Caco-2 (cell line): ENCODE results near the gene SMOC2. TPM values are rescaled to one million over a fixed set of nuclear protein-coding genes. Genes with fewer than 3 reads are reported as not detected.

Experiments
- BruUV-seq: library from RNA; stranded (reverse); fragments of 400-500 nt; replicated peaks from 2 replicates; lab custom pipeline; 2021; lab: Mats Ljungman, UMichigan
- CTCF ChIA-PET: fragments of 300-600 bp; sonication (Branson Sonifier 250); formaldehyde crosslinking; loops from one replicate; lab custom pipeline; 2022; ENCODE audit warnings: antibody characterized with exemption; lab: Charles Lee
- POLR2A ChIA-PET: fragments of 300-600 bp; sonication (Branson Sonifier 250); formaldehyde crosslinking; loops from one replicate; lab custom pipeline; 2022; ENCODE audit warnings: antibody characterized with exemption; lab: Charles Lee
- DNase-seq, 2 experiments: peaks; one replicate each; pipeline versions ENCODE4 v3.0.0 to v3.0.0-alpha.2; 2020 to 2022
- H3K27me3 ChIP-seq: replicated peaks from 2 replicates; pipeline ENCODE4 v1.6.0; 2011; ENCODE audit warnings: low read length; ENCODE audit not compliant: control insufficient read depth, insufficient read depth
- H3K36me3 ChIP-seq: 2 replicates; pipeline ENCODE4 v1.5.1; 2011; ENCODE audit warnings: low read length; ENCODE audit not compliant: control insufficient read depth, insufficient read depth
- H3K4me1 ChIP-seq: fragments of 250-450 bp; sonication (Bioruptor Pico); 2 replicates; pipeline ENCODE4 v1.5.1; 2020; ENCODE audit warnings: mild to moderate bottlenecking
- H3K4me3 ChIP-seq: 2 replicates; pipeline ENCODE4 v1.5.1; 2011; ENCODE audit warnings: low read depth, mild to moderate bottlenecking, control low read depth, low read length
- H3K9me3 ChIP-seq: fragments of 250-450 bp; sonication (Bioruptor Pico); 2 replicates; pipeline ENCODE4 v1.5.1; 2020; ENCODE audit warnings: mild to moderate bottlenecking, moderate library complexity
- H3K27ac Mint-ChIP-seq: one replicate; pipeline ENCODE4 v1.8.0; 2022; ENCODE audit warnings: mixed read lengths; ENCODE audit not compliant: unreplicated experiment
- H3K27me3 Mint-ChIP-seq: one replicate; pipeline ENCODE4 v1.8.0; 2022; ENCODE audit warnings: mixed read lengths; ENCODE audit not compliant: insufficient read depth, unreplicated experiment
- H3K36me3 Mint-ChIP-seq: one replicate; pipeline ENCODE4 v1.8.0; 2022; ENCODE audit warnings: mild to moderate bottlenecking, mixed read lengths; ENCODE audit not compliant: insufficient read depth, unreplicated experiment
- H3K4me1 Mint-ChIP-seq: one replicate; pipeline ENCODE4 v1.8.0; 2022; ENCODE audit warnings: low read depth, mixed read lengths; ENCODE audit not compliant: unreplicated experiment
- H3K4me3 Mint-ChIP-seq: one replicate; pipeline ENCODE4 v1.8.0; 2022; ENCODE audit warnings: mild to moderate bottlenecking, moderate library complexity, mixed read lengths; ENCODE audit not compliant: unreplicated experiment
- H3K9me3 Mint-ChIP-seq: one replicate; pipeline ENCODE4 v1.8.0; 2022; ENCODE audit warnings: mixed read lengths; ENCODE audit not compliant: unreplicated experiment
- intact Hi-C: fragments of 100-400 bp; cut with micrococcal nuclease; formaldehyde crosslinking; loops from one replicate; pipeline ENCODE4 v1.10.0; 2022; ENCODE audit not compliant: unreplicated experiment
- total RNA-seq: library from RNA; stranded (reverse); gene quantifications from 2 replicates; pipeline ENCODE4 v1.2.3, GENCODE V29; 2022
- TF ChIP-seq, protein P1 (sequence below), 2 experiments: fragments of 200-600 bp in 1 of 2; IDR thresholded peaks; 1 replicate in 1 of 2; 2 replicates in 1 of 2; pipeline versions ENCODE4 v1.5.1 to v1.8.0; 2011 to 2022; ENCODE audit warnings: antibody characterized with exemption in 1 of 2, control low read depth in 1 of 2, inconsistent platforms in 1 of 2, low read depth in 1 of 2, low read length in 1 of 2, mild to moderate bottlenecking in 1 of 2, moderate library complexity in 1 of 2; ENCODE audit not compliant: insufficient read depth in 1 of 2, severe bottlenecking in 1 of 2, unreplicated experiment in 1 of 2

The SMOC2 gene
- total RNA-seq, 1 experiment from 2014 or later: 2.8 TPM

GRCh38 chr6:168709390-168709789 is 268.4 kb downstream of the SMOC2 start:
- TF ChIP-seq, protein P1, sequence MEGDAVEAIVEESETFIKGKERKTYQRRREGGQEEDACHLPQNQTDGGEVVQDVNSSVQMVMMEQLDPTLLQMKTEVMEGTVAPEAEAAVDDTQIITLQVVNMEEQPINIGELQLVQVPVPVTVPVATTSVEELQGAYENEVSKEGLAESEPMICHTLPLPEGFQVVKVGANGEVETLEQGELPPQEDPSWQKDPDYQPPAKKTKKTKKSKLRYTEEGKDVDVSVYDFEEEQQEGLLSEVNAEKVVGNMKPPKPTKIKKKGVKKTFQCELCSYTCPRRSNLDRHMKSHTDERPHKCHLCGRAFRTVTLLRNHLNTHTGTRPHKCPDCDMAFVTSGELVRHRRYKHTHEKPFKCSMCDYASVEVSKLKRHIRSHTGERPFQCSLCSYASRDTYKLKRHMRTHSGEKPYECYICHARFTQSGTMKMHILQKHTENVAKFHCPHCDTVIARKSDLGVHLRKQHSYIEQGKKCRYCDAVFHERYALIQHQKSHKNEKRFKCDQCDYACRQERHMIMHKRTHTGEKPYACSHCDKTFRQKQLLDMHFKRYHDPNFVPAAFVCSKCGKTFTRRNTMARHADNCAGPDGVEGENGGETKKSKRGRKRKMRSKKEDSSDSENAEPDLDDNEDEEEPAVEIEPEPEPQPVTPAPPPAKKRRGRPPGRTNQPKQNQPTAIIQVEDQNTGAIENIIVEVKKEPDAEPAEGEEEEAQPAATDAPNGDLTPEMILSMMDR (IDR thresholded peaks at IDR 0.05; ENCODE audit: insufficient read depth in 1 of 2, low read depth in 1 of 2, low read length in 1 of 2, severe bottlenecking in 1 of 2, unreplicated experiment in 1 of 2): no peak
- Mint-ChIP-seq H3K27me3 (no peaks in the 10 kb centered on the region), H3K4me1 (no peaks in the 10 kb centered on the region), H3K36me3 (no peaks in the 10 kb centered on the region), H3K27ac (no peak overlapping the region), H3K4me3 (no peak overlapping the region), H3K9me3 (no peaks in the 10 kb centered on the region)
- Histone ChIP-seq H3K4me1 (no peaks in the 10 kb centered on the region), H3K9me3 (no peaks in the 10 kb centered on the region), H3K27me3 (no peaks in the 10 kb centered on the region), H3K4me3 (no peak overlapping the region), H3K36me3 (no peaks in the 10 kb centered on the region)
- no peak for DNase-seq
- ChIA-PET POLR2A (no interaction called here), CTCF (no interaction called here)
- BruUV-seq: no TSS peak
- intact Hi-C loops: no loop called here

DNA sequence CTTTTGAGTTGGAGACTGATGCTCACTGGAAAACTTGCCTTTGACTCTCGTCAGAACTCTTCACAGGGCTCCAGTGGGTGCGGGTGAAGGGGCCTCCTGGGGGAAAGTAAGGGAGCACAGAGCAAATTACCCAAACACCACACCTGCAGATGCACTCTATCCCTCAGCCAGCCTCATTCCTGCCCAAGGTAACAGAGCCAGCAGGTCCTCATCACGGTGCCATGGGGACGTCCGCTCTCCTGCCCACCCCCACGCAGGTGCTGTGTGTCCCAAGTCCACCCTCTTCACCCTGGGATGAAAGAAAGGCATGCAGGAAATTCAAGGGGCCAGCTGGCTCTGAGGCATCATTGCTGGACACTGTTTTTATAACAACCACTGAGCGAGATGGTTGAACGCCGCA is 269.0 kb downstream of the SMOC2 start:
- POLR2A ChIA-PET: no interaction called here
- intact Hi-C loops: loop anchor here (5.0 kb wide), 2 partner anchors 93 to 258 kb away; no protein-coding TSS in a partner anchor
- no peak overlapping the region for H3K27ac Mint-ChIP-seq
- Histone ChIP-seq H3K36me3 (no peaks in the 10 kb centered on the region), H3K4me3 (no peak overlapping the region), H3K9me3 (no peaks in the 10 kb centered on the region), H3K27me3 (no peaks in the 10 kb centered on the region), H3K4me1 (no peaks in the 10 kb centered on the region)
- H3K9me3 Mint-ChIP-seq: no peaks in the 10 kb centered on the region
- no peaks in the 10 kb centered on the region for H3K4me1 Mint-ChIP-seq
- TF ChIP-seq, protein P1 (IDR thresholded peaks at IDR 0.05; ENCODE audit: insufficient read depth in 1 of 2, low read depth in 1 of 2, low read length in 1 of 2, severe bottlenecking in 1 of 2, unreplicated experiment in 1 of 2): no peak
- H3K36me3 Mint-ChIP-seq: no peaks in the 10 kb centered on the region
- no TSS peak for BruUV-seq
- no peak overlapping the region for H3K4me3 Mint-ChIP-seq
- no peak for DNase-seq
- H3K27me3 Mint-ChIP-seq: no peaks in the 10 kb centered on the region
- CTCF ChIA-PET: interaction anchor here (0.9 kb wide), 1 partner anchor 16 kb away, joined by 3 read pairs; no protein-coding TSS in a partner anchor

GRCh38 chr6:168711049-168711640 is 270.2 kb downstream of the SMOC2 start:
- H3K36me3 Mint-ChIP-seq: no peaks in the 10 kb centered on the region
- Histone ChIP-seq H3K4me3 (no peak overlapping the region), H3K36me3 (no peaks in the 10 kb centered on the region), H3K4me1 (no peaks in the 10 kb centered on the region), H3K9me3 (no peaks in the 10 kb centered on the region), H3K27me3 (no peaks in the 10 kb centered on the region)
- DNase-seq: peak in 1 of 2 experiments; percentile 34
- no peaks in the 10 kb centered on the region for H3K4me1 Mint-ChIP-seq
- H3K4me3 Mint-ChIP-seq: no peak overlapping the region
- H3K27me3 Mint-ChIP-seq: no peaks in the 10 kb centered on the region
- ChIA-PET CTCF (interaction anchor here (0.9 kb wide), 1 partner anchor 15 kb away, joined by 3 read pairs; no protein-coding TSS in a partner anchor), POLR2A (no interaction called here)
- no peak overlapping the region for H3K27ac Mint-ChIP-seq
- TF ChIP-seq, protein P1 (IDR thresholded peaks at IDR 0.05; ENCODE audit: insufficient read depth in 1 of 2, low read depth in 1 of 2, low read length in 1 of 2, severe bottlenecking in 1 of 2, unreplicated experiment in 1 of 2): peak; percentile 30 to 31
- BruUV-seq: no TSS peak
- intact Hi-C loops: loop anchor here (5.0 kb wide), 2 partner anchors 94 to 259 kb away; no protein-coding TSS in a partner anchor
- H3K9me3 Mint-ChIP-seq: no peaks in the 10 kb centered on the region
